ENCODE results near the gene CDH4. TPM values are rescaled to one million over a fixed set of nuclear protein-coding genes. Genes with fewer than 3 reads are reported as not detected.
A peak's percentile ranks its signal among the peaks of the same experiment; 100 is the strongest.

The CDH4 gene
- total and polyA plus RNA-seq, 9 of the 15 experiments (the other 6 are each of a cell fraction or from before 2014, with no cell fraction given): 0.04 TPM; not detected in 8

DNA sequence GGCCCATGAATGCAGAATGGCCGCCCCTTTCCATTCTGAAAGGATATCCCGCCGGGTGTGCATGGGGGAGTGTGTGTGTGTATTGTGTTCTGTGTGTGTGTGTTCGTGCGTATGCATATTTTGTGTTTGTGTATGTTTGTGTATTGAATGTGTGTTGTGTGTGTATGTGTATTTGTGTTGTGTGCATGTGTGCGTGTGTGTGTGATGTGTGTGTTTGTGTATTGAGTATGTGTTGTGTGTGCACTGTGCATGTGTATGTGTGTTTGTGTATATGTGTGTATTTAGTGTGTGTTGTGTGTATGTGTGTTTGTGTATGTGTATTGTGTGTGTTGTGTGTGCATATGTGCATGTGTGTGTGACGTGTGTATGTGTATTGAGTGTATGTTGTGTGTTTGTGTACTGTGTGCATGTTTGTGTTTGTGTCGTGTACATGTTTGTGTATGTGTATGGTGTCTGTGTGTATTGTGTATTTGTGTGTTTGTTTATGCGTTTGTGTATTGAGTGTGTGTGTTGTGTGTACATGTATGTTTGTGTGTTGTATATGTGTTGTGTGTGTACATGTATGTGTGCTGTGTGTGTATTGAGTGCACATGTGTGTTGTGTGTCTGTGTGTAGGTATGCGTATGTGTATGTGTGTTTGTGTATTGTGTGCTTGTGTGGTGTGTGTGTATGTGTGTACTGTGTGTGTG is 587.3 kb downstream of the CDH4 start:
- Histone ChIP-seq H3K4me3 (no peak overlapping the region), H3K27me3 (ENCODE audit: control insufficient read depth in 2 of 2, insufficient read depth in 2 of 2, low read length in 2 of 2) (peaks cover 11 to 67% of the 10 kb centered on the region in 2 experiments), H2AFZ (ENCODE audit: low read depth, low read length) (no peak overlapping the region), H3K4me1 (replicated peaks in 1 of 2; ENCODE audit: control insufficient read depth in 2 of 2, insufficient read depth in 2 of 2, low read length in 2 of 2) (no peaks in the 10 kb centered on the region), H3K4me2 (ENCODE audit: insufficient read depth, low read length) (no peak overlapping the region), H3K36me3 (ENCODE audit: control insufficient read depth, insufficient read depth, low read length) (no peaks in the 10 kb centered on the region), H3K9ac (ENCODE audit: insufficient read depth in 1 of 2, low read depth in 2 of 2, low read length in 2 of 2) (no peak overlapping the region), H3K9me1 (ENCODE audit: control insufficient read depth, insufficient read depth, low read length) (no peaks in the 10 kb centered on the region), H3K27ac (ENCODE audit: extremely low read depth, low read depth, low read length) (no peak overlapping the region), H3K79me2 (ENCODE audit: control insufficient read depth, insufficient read depth, low read length) (no peaks in the 10 kb centered on the region), H4K20me1 (replicated peaks; ENCODE audit: control insufficient read depth, insufficient read depth, low read length) (peaks cover 3% of the 10 kb centered on the region), H3K9me3 (replicated peaks; ENCODE audit: control insufficient read depth, insufficient read depth, low read depth, low read length) (no peaks in the 10 kb centered on the region)
- BruUV-seq (replicated peaks): no TSS peak
- ChIA-PET CTCF (ENCODE audit: low intra/inter-chr PET ratio) (no interaction called here), POLR2A (no interaction called here)
- FAIRE-seq (peak; percentile 78), ATAC-seq (no peak), DNase-seq (ENCODE audit: extremely low read depth in 1 of 4, low spot score in 3 of 4) (no peak)
- in situ Hi-C loops (cut with MboI) (no loop called here), intact Hi-C loops (cut with micrococcal nuclease) (no loop called here)
- 16% methylated on average over 10 of the region's 10 CpGs for WGBS (ENCODE audit: insufficient coverage, low coverage, missing lambda C conversion rate)
- TF ChIP-seq RBM17 (IDR thresholded peaks at IDR 0.05; ENCODE audit: borderline replicate concordance, low read depth, low read length): no peak
- TF ChIP-seq STAT5A (IDR thresholded peaks at IDR 0.05; ENCODE audit: borderline replicate concordance, low read length): no peak
- TF ChIP-seq SIN3A (IDR thresholded peaks at IDR 0.05; ENCODE audit: borderline replicate concordance in 2 of 2, control insufficient read depth in 1 of 2, low read depth in 2 of 2, low read length in 2 of 2): no peak
- TF ChIP-seq ZBTB5 (IDR thresholded peaks at IDR 0.05): 0 out of 2 replicates have a peak, but pooled peaks have one; percentile 21
- no peak for TF ChIP-seq MAFK (IDR thresholded peaks at IDR 0.05; ENCODE audit: low read length)
- no peak for TF ChIP-seq ZFP1 (CRISPR knock-in tag; IDR thresholded peaks at IDR 0.05)
- TF ChIP-seq PTBP1 (IDR thresholded peaks at IDR 0.05; ENCODE audit: low read depth, low read length): no peak
- no peak for TF ChIP-seq CREM (IDR thresholded peaks at IDR 0.05; ENCODE audit: low read depth)
- TF ChIP-seq PRMT5 (CRISPR knock-in tag; IDR thresholded peaks at IDR 0.05): no peak
- TF ChIP-seq CREB3L1 (IDR thresholded peaks at IDR 0.05; ENCODE audit: borderline replicate concordance, low read depth): no peak
- no peak for TF ChIP-seq SRF (CRISPR knock-in tag; IDR thresholded peaks at IDR 0.05)
- TF ChIP-seq HDAC1 (IDR thresholded peaks at IDR 0.05): 0 out of 4 replicates have a peak, but pooled peaks of 1 of the 2 experiments have one; percentile 26
- TF ChIP-seq SRSF7 (optimal IDR thresholded peaks at IDR 0.05; ENCODE audit: low read depth, low read length): no peak
- TF ChIP-seq OTX1 (CRISPR knock-in tag; IDR thresholded peaks at IDR 0.05): 0 out of 2 replicates have a peak, but pooled peaks have one; percentile 36
- no peak for TF ChIP-seq RBFOX2 (IDR thresholded peaks at IDR 0.05; ENCODE audit: low read depth, low read length)
- no peak for TF ChIP-seq MXI1 (IDR thresholded peaks at IDR 0.05; ENCODE audit: low read depth, low read length)
- no peak for TF ChIP-seq CBX3 (IDR thresholded peaks at IDR 0.05; ENCODE audit: borderline replicate concordance in 1 of 2, low read length in 2 of 2)
- TF ChIP-seq RUNX1 (IDR thresholded peaks at IDR 0.05; ENCODE audit: low read depth): no peak
- TF ChIP-seq MEF2D (tag; conservative IDR thresholded peaks at IDR 0.05; ENCODE audit: low read depth): no peak
- no peak for TF ChIP-seq RFX1 (IDR thresholded peaks at IDR 0.05)
- TF ChIP-seq CSDE1 (IDR thresholded peaks at IDR 0.05): no peak
